Measurements from ENCODE around the gene IKBKE. TPM values are rescaled to one million over a fixed set of nuclear protein-coding genes. Genes with fewer than 3 reads are reported as not detected.

Gene IKBKE
- total RNA-seq, result 12.0 and 15.0 TPM in 2 replicates

GRCh38 chr1:206469933-206470691 lies at the start of gene IKBKE:
TSS of gene IKBKE (plus strand) at chr1:206470476. CDS start at chr1:206473228, 2,752 bp downstream.

GRCh38 chr1:206507284-206508129 lies 37.2 kb downstream of the IKBKE start, which contains the start of gene RASSF5:
TSS of gene RASSF5 (plus strand) at chr1:206507531. CDS start at chr1:206507603, 72 bp downstream.

Other genes starting within 250 kb of the IKBKE start
- gene RASSF5, start 37.1 kb downstream of the IKBKE start, total RNA-seq, result 0.19 and 0.54 TPM in 2 replicates
- 50.7 and 59.0 TPM in 2 replicates for gene EIF2D, start 142.0 kb downstream of the IKBKE start, total RNA-seq
- gene DYRK3, start 165.1 kb downstream of the IKBKE start, total RNA-seq, result 12.6 and 13.6 TPM in 2 replicates
- 28.9 and 34.9 TPM in 2 replicates for gene MAPKAPK2, start 214.4 kb downstream of the IKBKE start, total RNA-seq

Data from endothelial cell of coronary artery (primary cell).